Activated CD8-positive, alpha-beta memory T cell treated with anti-CD3 and anti-CD28 coated beads for 1 hour (primary cell): Measurements from ENCODE around the gene TTC22.

Experiments used
- DNase-seq, 2 donors: peaks; one replicate each; pipeline ENCODE4 v3.0.0-alpha.2; 2020; ENCODE audit warnings: low read depth in 1 of 2; ENCODE audit errors: extremely low read depth in 1 of 2

TTC22 gene

DNA sequence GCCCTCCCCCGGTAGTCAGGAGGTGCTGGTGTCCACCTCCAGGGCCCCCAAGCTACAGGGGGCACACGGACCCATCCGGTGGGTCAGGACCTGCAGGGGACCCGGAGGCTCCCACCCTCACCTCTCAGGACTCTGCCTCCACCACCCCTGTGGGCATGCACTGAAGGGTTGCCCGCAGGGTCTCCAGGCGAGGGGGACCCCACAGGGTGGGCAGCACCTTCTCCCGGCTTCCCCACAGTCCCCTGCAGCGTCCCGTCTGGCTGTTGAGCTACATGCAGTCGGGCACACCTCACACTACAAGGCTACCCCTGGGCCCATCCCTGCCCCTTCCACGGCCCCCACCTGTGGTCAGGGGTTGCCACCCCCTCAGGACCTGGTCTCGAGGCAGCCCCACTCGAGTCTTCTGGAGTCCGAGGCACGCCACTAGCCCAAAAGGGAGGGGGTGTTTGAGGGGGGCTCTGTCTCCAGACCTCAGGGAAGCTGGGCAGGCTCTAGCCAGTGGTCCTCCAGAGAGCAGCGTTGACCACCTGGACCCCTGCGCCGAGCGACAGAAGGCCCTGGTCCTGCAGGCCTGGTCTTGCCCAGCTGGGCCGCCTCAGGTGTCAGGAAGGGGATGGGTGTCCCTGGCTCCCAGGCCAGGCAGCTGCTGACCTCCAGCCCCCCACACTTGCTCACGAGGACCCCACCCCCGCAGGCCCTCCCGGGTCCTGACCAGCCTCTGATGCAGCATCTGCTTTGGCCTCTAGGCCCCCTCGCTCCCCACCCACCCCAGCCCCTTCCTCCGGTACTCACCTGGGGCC is 46.4 kb downstream of the TTC22 start:
- no peak for DNase-seq

- DNase-seq = no peak
Observed at GRCh38 chr1:54754045-54754444, 47.1 kb downstream of the TTC22 start.

GRCh38 chr1:54751426-54751825 is 49.7 kb downstream of the TTC22 start:
- no peak for DNase-seq

DNA sequence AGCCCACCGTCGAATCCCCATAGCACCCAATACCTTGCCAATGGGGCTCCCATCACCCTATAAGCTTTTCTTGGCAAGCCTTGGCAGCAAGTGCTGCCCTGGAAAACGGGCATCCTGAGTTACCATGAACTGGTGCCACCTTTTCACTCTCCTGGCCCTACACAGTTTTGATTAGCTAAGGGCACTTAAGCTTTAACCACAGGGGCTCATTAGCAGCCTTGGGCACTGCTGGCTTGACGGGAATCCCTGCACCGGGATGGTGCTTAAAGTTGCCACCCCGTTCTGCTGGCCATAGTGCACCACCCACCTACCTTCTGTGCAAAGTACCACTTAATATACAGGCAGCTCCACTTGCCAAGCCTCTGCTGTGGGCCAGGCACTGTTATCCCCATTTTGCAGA is 50.5 kb downstream of the TTC22 start:
- no peak for DNase-seq

DNA sequence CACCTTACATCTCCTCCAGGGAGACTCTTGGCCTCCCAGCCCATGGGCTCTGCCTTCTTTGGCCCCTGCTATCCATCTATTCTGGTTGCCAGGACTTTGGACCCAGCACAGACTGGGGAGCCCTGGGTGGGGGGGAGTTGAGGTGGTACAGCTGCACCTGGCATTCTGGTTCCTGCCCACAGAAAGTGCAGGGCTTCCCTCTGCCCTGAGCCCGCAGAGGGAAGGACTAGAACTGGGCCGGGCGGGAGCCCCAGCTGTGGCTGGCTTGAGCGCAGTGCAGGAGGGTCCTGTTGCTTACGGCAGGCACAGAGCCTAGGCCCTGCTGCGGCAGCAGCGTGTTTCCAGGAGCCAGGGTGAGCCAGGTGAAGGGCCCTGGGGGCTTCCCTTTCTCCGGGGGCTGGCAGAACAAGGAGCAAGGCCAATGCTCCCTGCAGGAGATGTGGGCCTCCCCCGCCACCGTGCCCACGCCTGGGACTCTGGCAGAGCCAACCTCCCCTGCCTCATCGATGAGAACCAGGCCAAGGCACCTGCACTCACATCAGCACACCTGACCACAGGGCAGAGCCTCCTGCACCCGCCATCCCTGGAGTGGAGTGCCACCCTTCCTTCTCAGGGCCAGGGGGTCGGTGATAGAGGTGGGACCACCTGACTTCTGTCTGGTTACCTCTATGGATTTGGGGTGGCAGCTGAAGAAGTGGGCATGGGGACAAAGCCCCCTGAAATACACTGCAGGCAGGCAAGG is 52.9 kb downstream of the TTC22 start:
- DNase-seq = no peak

DNA sequence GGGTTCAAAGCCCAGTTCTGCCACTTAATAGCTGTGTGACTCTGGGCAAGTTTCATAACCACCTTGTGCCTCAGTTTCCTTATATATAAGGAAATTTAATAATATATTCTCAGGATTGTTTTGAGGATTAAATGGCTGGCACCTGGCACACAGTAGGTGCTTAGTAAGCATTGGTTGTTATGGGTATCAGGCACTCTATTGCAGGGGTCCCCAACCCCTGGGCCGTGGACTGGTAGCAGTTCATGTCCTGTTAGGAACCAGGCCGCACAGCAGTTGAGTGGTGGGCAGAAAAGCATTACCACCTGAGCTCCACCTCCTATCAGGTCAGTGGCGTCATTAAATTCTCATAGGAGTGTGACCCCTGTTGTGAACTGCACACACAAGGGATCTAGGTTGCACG is 55.3 kb downstream of the TTC22 start:
- DNase-seq = no peak

DNA sequence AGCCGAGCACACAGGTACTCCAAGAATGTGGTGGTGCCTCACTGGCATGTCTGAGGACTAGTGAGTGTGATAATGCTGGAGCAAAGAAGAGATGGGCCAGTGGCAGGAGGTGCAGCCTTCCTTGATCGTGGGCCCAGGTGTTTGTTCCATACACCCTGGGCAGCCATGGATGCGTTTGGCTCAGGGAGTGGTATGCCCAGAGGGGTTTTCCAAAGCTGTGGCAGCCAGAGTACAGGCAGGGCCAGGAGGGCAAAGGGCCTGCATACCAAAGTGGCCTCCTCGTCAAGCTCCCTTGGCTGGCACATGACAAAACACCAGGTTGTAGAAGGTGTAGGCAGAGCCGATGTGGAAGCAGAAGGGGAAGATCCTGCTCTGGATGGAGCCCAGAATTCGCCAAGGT is 55.8 kb downstream of the TTC22 start:
- no peak for DNase-seq

DNA sequence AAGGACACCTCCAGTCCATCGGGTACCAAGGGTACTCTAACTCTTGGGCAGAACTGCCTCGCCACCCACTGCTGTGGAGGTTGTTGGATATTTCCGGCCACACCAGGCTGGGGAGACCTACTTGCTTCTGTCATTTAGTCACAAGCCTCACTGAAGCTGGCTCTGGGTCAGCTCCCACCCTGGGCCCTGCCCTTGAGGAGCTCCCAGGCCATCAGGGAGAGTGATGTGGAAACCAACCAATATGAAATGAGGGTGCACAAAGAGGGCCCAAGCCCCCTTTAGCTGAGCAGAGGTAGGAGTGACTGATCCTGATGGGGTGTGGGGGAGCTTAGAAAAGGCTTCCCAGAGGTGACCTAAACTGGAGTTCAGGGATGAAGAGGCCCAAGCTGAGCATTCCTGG is 56.4 kb downstream of the TTC22 start:
- no peak for DNase-seq

GRCh38 chr1:54743416-54744226 is 57.5 kb downstream of the TTC22 start:
- DNase-seq = no peak

DNA sequence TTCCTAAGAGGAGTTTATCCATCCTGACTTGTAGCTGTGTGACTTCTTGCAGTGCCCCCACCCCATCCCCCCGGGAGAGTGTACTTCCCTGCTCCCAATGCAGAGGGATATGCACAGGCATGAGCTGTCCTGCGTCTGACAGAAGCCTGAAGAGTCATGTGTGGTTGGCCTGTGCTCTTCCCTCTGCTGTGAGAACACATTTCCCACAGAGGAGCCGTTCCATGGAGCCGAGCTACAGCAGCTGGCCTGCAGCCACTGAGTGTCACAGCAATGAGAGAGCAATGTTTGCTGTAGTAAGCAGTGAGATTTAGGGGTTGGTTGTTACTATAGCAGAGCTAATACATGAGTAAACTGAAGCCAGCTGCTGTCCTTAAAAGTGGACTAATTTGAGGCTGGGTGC is 58.8 kb downstream of the TTC22 start:
- no peak for DNase-seq

- no peak for DNase-seq
Observed at GRCh38 chr1:54741531-54741930, 59.6 kb downstream of the TTC22 start.

GRCh38 chr1:54738244-54738643 is 62.9 kb downstream of the TTC22 start:
- no peak for DNase-seq

- no peak for DNase-seq
Observed at GRCh38 chr1:54736685-54737084, 64.4 kb downstream of the TTC22 start.
